Epithelial cell of proximal tubule (primary cell): Measurements from ENCODE around the gene VIT. TPM values are rescaled to one million over a fixed set of nuclear protein-coding genes. Genes with fewer than 3 reads are reported as not detected.

ENCODE experiments used
- DNase-seq: peaks from one replicate; pipeline ENCODE4 v3.0.0-alpha.2; 2011; ENCODE audit warnings: low read depth
- H3K4me3 ChIP-seq: 2 replicates; pipeline ENCODE4 v1.5.1; 2011; ENCODE audit warnings: low read depth, mild to moderate bottlenecking, low read length
- total RNA-seq: library from RNA; depleted of rRNA; stranded (reverse); fragments of >200 nt; gene quantifications from 2 replicates; pipeline ENCODE4 v1.2.3, GENCODE V29; 2015
- TF ChIP-seq, protein P1 (sequence below): conservative IDR thresholded peaks from 2 replicates; pipeline ENCODE4 v1.5.1; 2012; ENCODE audit warnings: low read depth, mild to moderate bottlenecking, low read length

The VIT gene
- total RNA-seq, 1 donor from 2014 or later, result not detected

DNA sequence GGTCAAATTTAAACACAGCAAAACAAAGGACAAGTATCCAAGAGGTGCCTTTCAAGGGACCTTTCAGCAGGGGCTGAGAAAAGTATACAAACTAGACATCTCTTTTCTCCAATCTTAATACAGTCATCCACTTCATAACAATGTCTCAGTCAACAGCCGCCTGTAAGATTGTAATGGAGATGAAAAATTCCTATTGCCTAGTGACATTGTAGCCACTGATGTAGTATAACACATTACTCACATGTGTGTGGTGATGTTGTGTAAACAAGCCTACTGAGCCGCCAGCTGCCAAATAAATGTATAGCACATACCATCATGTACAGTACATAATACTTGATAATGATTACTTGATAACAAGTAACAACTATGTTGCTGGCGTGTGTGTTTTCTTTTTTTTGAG, 31.0 kb downstream of the VIT start:
- DNase-seq, result no peak
- no peak overlapping the region for H3K4me3 ChIP-seq
- TF ChIP-seq, protein P1, sequence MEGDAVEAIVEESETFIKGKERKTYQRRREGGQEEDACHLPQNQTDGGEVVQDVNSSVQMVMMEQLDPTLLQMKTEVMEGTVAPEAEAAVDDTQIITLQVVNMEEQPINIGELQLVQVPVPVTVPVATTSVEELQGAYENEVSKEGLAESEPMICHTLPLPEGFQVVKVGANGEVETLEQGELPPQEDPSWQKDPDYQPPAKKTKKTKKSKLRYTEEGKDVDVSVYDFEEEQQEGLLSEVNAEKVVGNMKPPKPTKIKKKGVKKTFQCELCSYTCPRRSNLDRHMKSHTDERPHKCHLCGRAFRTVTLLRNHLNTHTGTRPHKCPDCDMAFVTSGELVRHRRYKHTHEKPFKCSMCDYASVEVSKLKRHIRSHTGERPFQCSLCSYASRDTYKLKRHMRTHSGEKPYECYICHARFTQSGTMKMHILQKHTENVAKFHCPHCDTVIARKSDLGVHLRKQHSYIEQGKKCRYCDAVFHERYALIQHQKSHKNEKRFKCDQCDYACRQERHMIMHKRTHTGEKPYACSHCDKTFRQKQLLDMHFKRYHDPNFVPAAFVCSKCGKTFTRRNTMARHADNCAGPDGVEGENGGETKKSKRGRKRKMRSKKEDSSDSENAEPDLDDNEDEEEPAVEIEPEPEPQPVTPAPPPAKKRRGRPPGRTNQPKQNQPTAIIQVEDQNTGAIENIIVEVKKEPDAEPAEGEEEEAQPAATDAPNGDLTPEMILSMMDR, result no peak

DNA sequence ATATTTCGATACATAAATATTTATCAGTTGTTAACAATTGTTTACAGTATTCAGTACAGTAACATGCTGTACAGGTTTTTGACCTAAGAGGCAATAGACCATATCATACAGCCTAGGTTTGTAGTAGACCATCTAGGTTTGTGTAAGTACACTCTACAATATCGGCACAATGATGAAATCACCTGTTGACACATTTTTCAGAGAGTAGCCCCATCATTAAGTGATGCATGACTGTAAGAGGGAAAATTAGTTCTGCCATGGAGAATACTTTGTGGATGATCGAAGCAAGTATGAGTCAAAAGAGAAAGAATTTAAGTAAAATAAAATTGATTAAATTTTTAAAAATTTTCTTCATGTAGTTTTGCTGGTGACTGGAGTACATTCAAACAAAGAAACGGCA, 32.6 kb downstream of the VIT start:
- TF ChIP-seq, protein P1, result no peak
- no peak for DNase-seq
- H3K4me3 ChIP-seq, result no peak overlapping the region

DNA sequence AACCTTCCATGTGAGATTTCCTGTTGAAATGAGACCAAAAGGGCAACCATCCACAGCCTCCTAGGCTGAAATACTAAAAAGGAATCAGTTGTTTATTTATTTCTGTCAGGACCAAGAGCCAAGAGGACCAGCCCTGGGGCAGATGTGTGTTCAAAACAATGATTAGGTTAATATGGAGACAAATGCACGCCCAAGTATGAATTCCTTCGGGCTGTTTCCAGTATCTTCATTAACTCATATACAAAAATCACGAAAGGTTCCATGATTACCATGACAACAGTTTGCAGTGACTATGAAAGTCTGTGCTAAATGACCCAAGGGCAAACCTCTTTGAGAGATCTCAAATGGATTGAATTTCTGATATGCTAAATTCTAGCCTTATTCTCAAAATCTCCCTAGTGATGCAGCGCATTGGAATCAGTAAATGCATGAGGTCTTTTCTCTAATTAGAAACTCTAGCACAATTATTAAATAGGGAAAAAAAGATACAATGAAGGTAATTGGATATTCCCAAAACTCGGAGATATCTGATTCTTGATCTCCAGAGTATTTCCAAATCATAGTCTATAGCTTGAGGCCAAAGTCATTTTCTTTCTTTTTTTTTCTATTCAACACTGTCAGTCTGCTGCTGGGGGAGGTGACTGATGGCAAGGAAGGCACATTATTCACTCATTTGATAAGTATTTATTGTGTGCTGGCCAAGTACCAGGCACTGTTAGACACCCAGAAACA, 35.6 kb downstream of the VIT start:
- DNase-seq, result no peak
- TF ChIP-seq, protein P1, result no peak
- no peak overlapping the region for H3K4me3 ChIP-seq

DNA sequence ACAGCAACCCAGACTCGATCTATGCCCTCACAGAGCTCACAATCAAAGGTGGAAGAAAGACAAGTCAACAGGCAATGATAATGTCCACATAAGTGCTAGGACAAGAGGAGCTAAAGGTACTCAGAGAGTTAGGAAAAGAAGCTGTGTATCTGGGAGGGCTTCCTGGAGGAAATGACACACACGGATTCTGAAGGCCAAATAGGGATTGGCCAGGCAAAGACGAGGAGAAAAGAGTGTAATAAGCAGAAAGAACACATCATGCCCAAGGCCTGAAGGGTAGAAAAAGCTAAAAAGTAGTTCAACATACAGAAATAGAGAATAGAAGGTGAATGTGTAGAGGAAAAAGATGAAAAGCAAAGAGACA, 36.1 kb downstream of the VIT start:
- no peak for DNase-seq

DNA sequence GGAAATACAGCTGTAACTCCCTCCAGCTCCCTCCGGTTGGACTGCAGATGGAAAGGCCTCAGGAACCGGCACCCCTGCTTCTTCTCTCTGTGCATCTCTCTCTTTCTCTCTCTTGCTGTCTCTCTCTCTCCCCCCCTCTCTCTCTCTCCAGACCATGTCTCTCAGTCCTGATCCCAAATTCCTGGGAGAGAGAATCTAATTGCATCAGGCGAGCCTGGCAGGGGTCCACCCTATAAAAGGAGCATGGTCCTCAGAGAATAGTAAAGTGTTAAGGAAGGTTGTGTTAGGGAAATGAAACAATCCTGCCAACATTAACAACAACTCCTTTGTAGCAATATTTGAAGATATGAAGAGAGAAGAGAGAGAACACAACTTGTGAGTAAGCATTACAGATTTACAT, 36.7 kb downstream of the VIT start:
- DNase-seq, result no peak
- TF ChIP-seq, protein P1, result no peak
- no peak overlapping the region for H3K4me3 ChIP-seq

More for the DNA sequence above, 36.1 kb downstream of the VIT start:
- no peak overlapping the region for H3K4me3 ChIP-seq
- TF ChIP-seq, protein P1, result no peak

DNA sequence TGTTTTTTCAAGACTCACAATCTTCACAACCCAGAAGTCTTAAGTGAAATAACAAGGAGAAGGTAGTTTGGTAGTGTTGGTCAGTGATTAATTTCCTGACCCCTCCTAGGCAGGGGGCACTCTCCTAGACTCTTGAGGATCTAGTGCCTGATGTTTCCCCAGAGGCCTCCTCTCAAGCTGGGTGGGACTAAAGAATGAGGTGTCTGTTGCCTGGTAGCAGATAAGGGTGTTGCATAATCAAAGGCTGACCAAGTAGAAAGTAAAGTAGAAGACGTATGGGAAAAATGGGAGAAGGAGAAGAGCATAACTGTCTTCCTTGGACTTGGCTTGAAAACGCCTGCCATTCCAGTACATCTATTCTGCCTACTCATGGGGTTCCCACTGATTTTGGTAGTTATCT, 37.8 kb downstream of the VIT start:
- DNase-seq, result no peak
- no peak overlapping the region for H3K4me3 ChIP-seq
- TF ChIP-seq, protein P1, result no peak

DNA sequence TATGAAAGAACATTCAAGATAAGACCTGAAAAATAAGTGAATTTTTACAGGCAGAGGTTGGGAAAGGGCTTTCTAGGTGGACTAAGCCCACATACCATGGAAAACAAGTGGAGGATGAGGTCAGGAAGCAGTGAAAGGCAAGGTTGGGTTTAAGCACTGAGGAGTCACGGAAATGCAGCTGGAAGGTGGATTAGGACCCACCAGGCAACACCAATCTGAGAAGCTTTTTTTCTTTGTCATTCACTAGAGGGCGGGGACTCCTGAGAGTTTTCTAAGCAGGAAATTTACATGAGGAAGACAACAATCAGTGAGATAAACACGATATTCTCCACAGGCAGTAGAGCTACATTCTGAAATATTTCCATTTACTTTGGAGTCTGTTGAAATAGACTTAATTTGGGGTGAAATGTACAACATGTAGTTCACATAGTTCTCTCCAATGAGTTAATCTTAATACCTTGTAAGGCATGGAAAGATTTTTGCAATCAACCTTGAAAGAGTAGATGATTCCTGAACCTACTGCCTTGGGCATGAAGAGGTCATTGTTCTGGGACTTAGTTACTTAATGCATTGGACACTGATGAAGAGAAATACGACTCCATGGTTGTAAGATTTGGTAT, 40.7 kb downstream of the VIT start:
- DNase-seq, result no peak
- H3K4me3 ChIP-seq, result no peak overlapping the region
- TF ChIP-seq, protein P1, result no peak
